Hepatocyte (in vitro differentiated cells): ENCODE results near the gene GEMIN2.

Experiments
- EZH2 ChIP-seq: fragments of 200-600 bp; sonication (generic); IDR thresholded peaks from 2 replicates; pipeline ENCODE4 v1.6.1; 2016; ENCODE audit warnings: antibody characterized with exemption, mild to moderate bottlenecking, borderline replicate concordance
- EZH2phosphoT487 ChIP-seq: fragments of 200-600 bp; sonication (generic); IDR thresholded peaks from one replicate; pipeline ENCODE4 v1.6.1; 2018; ENCODE audit warnings: antibody characterized with exemption, mild to moderate bottlenecking, low read depth, moderate library complexity; ENCODE audit not compliant: unreplicated experiment, severe bottlenecking
- TF ChIP-seq, protein P1 (sequence below): fragments of 200-600 bp; sonication (generic); IDR thresholded peaks from 2 replicates; pipeline ENCODE4 v1.5.1; 2016; ENCODE audit warnings: antibody characterized with exemption, mild to moderate bottlenecking; ENCODE audit not compliant: poor library complexity

DNA sequence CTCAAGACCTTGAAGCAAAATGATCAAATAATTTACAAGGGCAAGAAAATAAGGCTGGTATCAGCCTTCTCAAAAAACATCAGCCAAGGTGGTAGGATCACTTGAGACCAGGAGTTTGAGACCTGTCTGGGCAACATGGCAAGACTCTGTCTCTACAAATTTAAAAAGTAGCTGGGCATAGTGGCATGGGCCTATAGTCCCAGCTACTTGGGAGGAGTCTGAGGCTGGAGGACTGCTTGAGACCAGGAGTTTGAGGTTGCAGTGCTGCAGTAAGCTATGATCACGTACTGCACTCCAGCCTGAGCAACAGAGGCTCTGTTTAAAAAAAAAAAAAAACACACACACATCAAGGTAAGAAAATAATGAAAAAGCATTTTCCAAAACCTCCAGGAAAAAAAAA lies 33.2 kb upstream of the GEMIN2 start:
- TF ChIP-seq, protein P1, sequence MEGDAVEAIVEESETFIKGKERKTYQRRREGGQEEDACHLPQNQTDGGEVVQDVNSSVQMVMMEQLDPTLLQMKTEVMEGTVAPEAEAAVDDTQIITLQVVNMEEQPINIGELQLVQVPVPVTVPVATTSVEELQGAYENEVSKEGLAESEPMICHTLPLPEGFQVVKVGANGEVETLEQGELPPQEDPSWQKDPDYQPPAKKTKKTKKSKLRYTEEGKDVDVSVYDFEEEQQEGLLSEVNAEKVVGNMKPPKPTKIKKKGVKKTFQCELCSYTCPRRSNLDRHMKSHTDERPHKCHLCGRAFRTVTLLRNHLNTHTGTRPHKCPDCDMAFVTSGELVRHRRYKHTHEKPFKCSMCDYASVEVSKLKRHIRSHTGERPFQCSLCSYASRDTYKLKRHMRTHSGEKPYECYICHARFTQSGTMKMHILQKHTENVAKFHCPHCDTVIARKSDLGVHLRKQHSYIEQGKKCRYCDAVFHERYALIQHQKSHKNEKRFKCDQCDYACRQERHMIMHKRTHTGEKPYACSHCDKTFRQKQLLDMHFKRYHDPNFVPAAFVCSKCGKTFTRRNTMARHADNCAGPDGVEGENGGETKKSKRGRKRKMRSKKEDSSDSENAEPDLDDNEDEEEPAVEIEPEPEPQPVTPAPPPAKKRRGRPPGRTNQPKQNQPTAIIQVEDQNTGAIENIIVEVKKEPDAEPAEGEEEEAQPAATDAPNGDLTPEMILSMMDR: no peak
- TF ChIP-seq EZH2phosphoT487 (no peak), EZH2 (no peak)
